Lung (tissue), 12 donors: ENCODE data around the gene B9D2. TPM values are rescaled to one million over a fixed set of nuclear protein-coding genes. Genes with fewer than 3 reads are reported as not detected.

Source experiments
- ATAC-seq: fragments of 200-7000 bp; cut with Tn5 transposase; one replicate; pipeline ENCODE4 v1.9.1; 2020; ENCODE audit warnings: moderate number of reproducible peaks; ENCODE audit not compliant: insufficient read depth, low FRiP score
- DNase-seq, 3 donors: peaks; one replicate each; pipeline ENCODE4 v3.0.0-alpha.2; 2013 to 2017
- H3K27ac ChIP-seq, 2 donors: one replicate each; pipeline ENCODE4 v1.5.1; 2013; ENCODE audit warnings: mild to moderate bottlenecking in 2 of 2, moderate library complexity in 2 of 2, control low read depth in 1 of 2, inconsistent platforms in 1 of 2, low read depth in 1 of 2, low read length in 1 of 2
- H3K27me3 ChIP-seq, 3 donors: one replicate each; pipeline ENCODE4 v1.5.1; 2013; ENCODE audit warnings: low read length in 2 of 3; ENCODE audit not compliant: control insufficient read depth in 3 of 3, insufficient read depth in 3 of 3
- H3K36me3 ChIP-seq, 4 donors: one replicate each; pipeline ENCODE4 v1.5.1; 2013; ENCODE audit warnings: low read length in 4 of 4, mild to moderate bottlenecking in 1 of 4, moderate library complexity in 1 of 4; ENCODE audit not compliant: control insufficient read depth in 4 of 4, insufficient read depth in 4 of 4
- H3K4me1 ChIP-seq, 5 donors: one replicate each; pipeline ENCODE4 v1.5.1; 2013; ENCODE audit warnings: low read length in 5 of 5, mild to moderate bottlenecking in 2 of 5, moderate library complexity in 1 of 5; ENCODE audit not compliant: control insufficient read depth in 5 of 5, insufficient read depth in 5 of 5
- H3K4me3 ChIP-seq: one replicate; pipeline ENCODE4 v1.5.1; 2013; ENCODE audit warnings: mild to moderate bottlenecking, control low read depth, moderate library complexity
- H3K9ac ChIP-seq, 2 donors: one replicate each; pipeline ENCODE4 v1.5.1; 2013; ENCODE audit warnings: low read length in 2 of 2, control low read depth in 1 of 2; ENCODE audit not compliant: insufficient read depth in 1 of 2
- H3K9me3 ChIP-seq, 4 donors: one replicate each; pipeline ENCODE4 v1.5.1; 2013; ENCODE audit warnings: low read length in 3 of 4, mild to moderate bottlenecking in 1 of 4, moderate library complexity in 1 of 4; ENCODE audit not compliant: control insufficient read depth in 4 of 4, insufficient read depth in 3 of 4
- CTCF ChIP-seq: IDR thresholded peaks from 2 replicates; pipeline ENCODE4 v1.5.1; 2012; ENCODE audit warnings: mild to moderate bottlenecking; ENCODE audit errors: control extremely low read depth, extremely low read depth
- WGBS, 2 donors: extraction: QIAGEN DNeasy Blood & Tissue Kit; methylation state at CpG; one replicate each; pipeline ENCODE4 v1.1.7; 2013; 5-methylcytosine and 5-hydroxymethylcytosine counted together
- polyA plus RNA-seq, 2 donors: library from polyadenylated mRNA; stranded (reverse); fragments of 200-250 nt; gene quantifications; one replicate each; pipeline ENCODE4 v1.2.1, GENCODE V29; 2013
- total RNA-seq, 2 donors: library from RNA; depleted of rRNA in 1 of 2; stranded (reverse); fragments of >200 nt in 1 of 2; gene quantifications; one replicate each; pipeline ENCODE4 v1.2.1, GENCODE V29; 2014 to 2021
- donor health status: control.
- donor health status: control.
- donor health status: Bipolar disorder and iron deficiency.
- donor health status: healthy.
- donor health status: DM: yes; HTN: yes; CAD: no.

The B9D2 gene
- total and polyA plus RNA-seq, 4 donors, result 10.2 to 18.6 (median 14.0) TPM

GRCh38 chr19:41352609-41353465 lies 11.1 kb downstream of the B9D2 start:
- H3K27ac ChIP-seq, result peak overlapping the region; percentile 83 to 85
- ATAC-seq, result no peak
- 0 to 1% methylated on average over 71 of the region's 71 CpGs for WGBS, 2 donors

GRCh38 chr19:41352279-41352608 lies 11.7 kb downstream of the B9D2 start:
- peaks cover 0 to 2% (median 0%) of the 10 kb centered on the region in 4 donors for H3K9me3 ChIP-seq
- WGBS, 2 donors, result 0 to 1% methylated on average over 12 of the region's 12 CpGs
- peak overlapping the region in 1 of 2 donors; percentile 57 for H3K27ac ChIP-seq
- H3K36me3 ChIP-seq, result no peaks in the 10 kb centered on the region
- TF ChIP-seq CTCF, result no peak
- no peak for DNase-seq
- H3K27me3 ChIP-seq, result peaks cover 0 to 15% (median 0%) of the 10 kb centered on the region in 3 donors
- no peak for ATAC-seq
- peaks cover 0 to 32% (median 9%) of the 10 kb centered on the region in 5 donors for H3K4me1 ChIP-seq
- H3K4me3 ChIP-seq, result peak overlapping the region; percentile 85
- H3K9ac ChIP-seq, result no peak overlapping the region

More at GRCh38 chr19:41352609-41353465, 11.1 kb downstream of the B9D2 start:
- Histone ChIP-seq H3K36me3 (no peaks in the 10 kb centered on the region), H3K4me1 (peaks cover 0 to 32% (median 9%) of the 10 kb centered on the region in 5 donors), H3K9ac (no peak overlapping the region), H3K27me3 (peaks cover 0 to 15% (median 0%) of the 10 kb centered on the region in 3 donors), H3K4me3 (peak overlapping the region; percentile 85), H3K9me3 (peaks cover 0 to 2% (median 0%) of the 10 kb centered on the region in 4 donors)
- DNase-seq, result peak in 2 of 3 donors; percentile 27 to 48
- peak; percentile 3 for TF ChIP-seq CTCF

- peaks cover 0 to 2% (median 0%) of the 10 kb centered on the region in 4 donors for H3K36me3 ChIP-seq
- no peak overlapping the region for H3K9ac ChIP-seq
- DNase-seq (peak in 2 of 3 donors; percentile 17 to 33), ATAC-seq (peak; percentile 51)
- peaks cover 0 to 2% (median 0%) of the 10 kb centered on the region in 4 donors for H3K9me3 ChIP-seq
- peaks cover 0 to 32% (median 9%) of the 10 kb centered on the region in 5 donors for H3K4me1 ChIP-seq
- H3K27me3 ChIP-seq, result peaks cover 0 to 15% (median 0%) of the 10 kb centered on the region in 3 donors
- 0% methylated on average over 55 to 58 of the region's 58 CpGs for WGBS, 2 donors
- H3K4me3 ChIP-seq, result peak overlapping the region; percentile 85
- H3K27ac ChIP-seq, result peak overlapping the region in 1 of 2 donors; percentile 57
- TF ChIP-seq CTCF, result no peak
Observed at GRCh38 chr19:41351339-41352245, 12.4 kb downstream of the B9D2 start.
